ENCODE results near the gene CTIF.

The CTIF gene

DNA sequence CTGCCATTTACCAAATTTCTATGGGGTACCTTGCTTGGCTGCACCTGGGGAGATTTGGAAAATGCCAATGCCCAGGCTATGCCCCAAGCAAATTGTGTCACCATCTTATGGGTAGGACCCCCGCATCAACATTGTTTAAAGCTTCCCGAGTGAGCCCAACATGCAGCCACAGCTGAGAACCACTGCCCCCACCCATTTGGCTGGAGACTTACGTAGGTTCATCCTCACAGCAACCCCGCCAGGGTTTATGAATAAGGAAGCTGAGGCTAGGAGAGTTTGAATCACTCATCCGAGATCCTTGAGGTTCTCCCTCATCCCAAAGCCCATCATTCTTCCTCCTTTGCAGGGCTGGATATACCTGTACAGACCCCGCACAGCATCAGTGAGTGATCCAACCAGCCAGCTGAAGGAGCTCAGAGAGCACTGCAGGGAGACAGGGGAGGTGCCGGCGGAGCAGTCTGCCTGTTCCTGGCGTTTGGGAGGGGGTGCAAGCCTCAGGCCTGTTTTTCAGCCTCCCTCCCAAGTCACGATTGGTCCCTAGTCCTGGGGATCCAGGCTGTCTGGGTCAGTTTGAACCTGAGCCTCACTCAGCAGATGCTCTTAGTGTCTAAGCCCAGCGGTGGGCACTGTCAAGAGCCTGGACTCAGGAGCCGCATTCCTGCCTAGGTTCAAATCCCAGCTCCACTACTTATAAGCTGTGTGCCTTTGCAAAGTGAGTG is 247.1 kb downstream of the CTIF start:
- no peak overlapping the region for H3K4me3 ChIP-seq (ENCODE audit: low read length)
- H3K27me3 ChIP-seq (replicated peaks; ENCODE audit: control insufficient read depth, insufficient read depth, low read length): no peaks in the 10 kb centered on the region
- H3K4me1 ChIP-seq (ENCODE audit: control insufficient read depth, insufficient read depth, low read length): peaks cover 44% of the 10 kb centered on the region
- H3K36me3 ChIP-seq (ENCODE audit: control insufficient read depth, insufficient read depth, low read length, severe bottlenecking): peaks cover 40% of the 10 kb centered on the region
- H3K9ac ChIP-seq (ENCODE audit: low read length): no peak overlapping the region
- DNase-seq (ENCODE audit: low read depth): no peak
- no peaks in the 10 kb centered on the region for H3K9me3 ChIP-seq (ENCODE audit: control insufficient read depth, low read length)

DNA sequence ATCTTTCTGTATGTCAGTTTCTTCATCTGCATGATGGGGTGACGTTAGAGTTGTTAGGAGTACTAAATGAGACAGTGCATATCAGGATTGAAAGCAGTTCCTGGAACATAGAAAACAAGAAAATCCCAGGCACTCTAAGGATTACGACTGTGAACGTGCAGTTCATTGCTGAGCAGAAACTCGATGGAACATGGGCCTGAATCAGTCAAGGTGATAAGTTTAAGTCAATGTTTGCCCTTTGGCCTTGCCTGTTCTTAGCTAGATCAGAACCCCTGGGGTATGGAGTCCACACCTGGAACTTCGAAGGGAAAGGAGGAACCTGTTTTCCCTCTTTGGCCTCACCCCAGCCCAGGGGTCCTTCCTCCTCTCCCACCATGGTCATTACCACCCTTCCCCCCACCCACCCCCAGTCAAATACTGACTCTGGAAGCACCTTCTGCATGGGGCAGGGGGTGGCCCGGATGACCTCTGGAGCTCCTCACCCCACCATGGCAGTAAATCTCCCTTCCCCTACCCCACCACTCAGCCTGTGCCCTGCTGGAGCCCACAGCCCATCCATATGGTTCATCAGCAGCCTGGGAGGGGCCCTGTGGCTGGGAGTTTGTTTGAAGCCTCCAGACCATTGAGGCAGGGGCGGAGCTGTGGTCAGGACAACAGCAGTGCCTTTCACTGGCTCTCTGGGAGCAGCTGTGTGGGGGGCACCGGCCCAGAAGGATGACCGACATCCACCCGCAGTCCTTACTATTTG is 247.8 kb downstream of the CTIF start:
- H3K4me3 ChIP-seq (ENCODE audit: low read length): no peak overlapping the region
- H3K36me3 ChIP-seq (ENCODE audit: control insufficient read depth, insufficient read depth, low read length, severe bottlenecking): peaks cover 42% of the 10 kb centered on the region
- DNase-seq (ENCODE audit: low read depth): no peak
- no peaks in the 10 kb centered on the region for H3K27me3 ChIP-seq (replicated peaks; ENCODE audit: control insufficient read depth, insufficient read depth, low read length)
- H3K9ac ChIP-seq (ENCODE audit: low read length): no peak overlapping the region
- H3K4me1 ChIP-seq (ENCODE audit: control insufficient read depth, insufficient read depth, low read length): peaks cover 38% of the 10 kb centered on the region
- H3K9me3 ChIP-seq (ENCODE audit: control insufficient read depth, low read length): no peaks in the 10 kb centered on the region

DNA sequence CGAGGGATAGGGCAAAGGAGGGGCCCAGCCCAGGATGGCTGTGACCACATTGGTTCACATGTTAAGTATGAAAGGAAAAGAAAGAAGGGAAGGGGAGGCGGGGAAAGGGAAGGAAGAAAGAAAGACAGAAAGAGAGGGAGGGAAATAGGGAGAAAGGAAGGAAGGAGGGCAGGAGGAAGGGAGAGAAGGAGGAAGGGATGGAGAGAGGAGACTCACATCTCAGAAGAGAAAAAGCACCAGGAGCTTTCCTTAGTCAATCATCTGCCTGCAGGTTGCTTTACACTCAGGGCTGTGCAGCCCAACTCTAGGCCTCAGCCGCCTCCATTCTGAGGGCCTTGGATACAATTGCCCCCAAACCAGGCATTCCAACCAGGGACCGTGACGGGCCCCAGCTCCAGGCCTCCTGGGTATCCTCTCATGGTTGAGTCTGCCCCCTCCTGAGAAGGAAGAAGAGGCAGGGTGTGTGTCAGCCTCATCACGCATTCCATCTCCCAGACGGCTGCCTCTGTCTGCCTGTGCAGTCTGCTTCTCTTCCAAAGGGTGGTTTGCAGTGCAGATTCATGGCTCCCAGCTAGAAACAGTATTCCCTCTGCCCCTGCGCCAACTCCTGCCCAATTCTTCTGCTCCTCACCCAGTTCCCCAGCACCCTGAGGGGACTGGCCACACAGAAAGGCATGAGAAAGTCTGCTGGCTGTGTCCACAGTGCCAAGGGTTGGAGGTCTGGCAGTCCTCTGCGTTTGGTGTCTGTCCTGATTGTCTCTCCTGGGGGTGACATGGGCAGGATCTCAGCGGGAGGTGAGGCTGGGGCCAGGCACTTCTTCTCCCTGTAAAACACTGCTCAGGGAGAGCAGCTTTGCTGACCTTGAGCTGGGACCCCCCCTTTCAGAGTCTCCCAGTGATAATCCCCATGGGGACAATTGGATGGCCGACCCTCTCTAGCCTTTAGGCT is 248.6 kb downstream of the CTIF start:
- no peak overlapping the region for H3K4me3 ChIP-seq (ENCODE audit: low read length)
- no peak overlapping the region for H3K9ac ChIP-seq (ENCODE audit: low read length)
- peaks cover 42% of the 10 kb centered on the region for H3K36me3 ChIP-seq (ENCODE audit: control insufficient read depth, insufficient read depth, low read length, severe bottlenecking)
- no peaks in the 10 kb centered on the region for H3K9me3 ChIP-seq (ENCODE audit: control insufficient read depth, low read length)
- H3K4me1 ChIP-seq (ENCODE audit: control insufficient read depth, insufficient read depth, low read length): peaks cover 30% of the 10 kb centered on the region
- peak; percentile 65 for DNase-seq (ENCODE audit: low read depth)
- H3K27me3 ChIP-seq (replicated peaks; ENCODE audit: control insufficient read depth, insufficient read depth, low read length): no peaks in the 10 kb centered on the region

DNA sequence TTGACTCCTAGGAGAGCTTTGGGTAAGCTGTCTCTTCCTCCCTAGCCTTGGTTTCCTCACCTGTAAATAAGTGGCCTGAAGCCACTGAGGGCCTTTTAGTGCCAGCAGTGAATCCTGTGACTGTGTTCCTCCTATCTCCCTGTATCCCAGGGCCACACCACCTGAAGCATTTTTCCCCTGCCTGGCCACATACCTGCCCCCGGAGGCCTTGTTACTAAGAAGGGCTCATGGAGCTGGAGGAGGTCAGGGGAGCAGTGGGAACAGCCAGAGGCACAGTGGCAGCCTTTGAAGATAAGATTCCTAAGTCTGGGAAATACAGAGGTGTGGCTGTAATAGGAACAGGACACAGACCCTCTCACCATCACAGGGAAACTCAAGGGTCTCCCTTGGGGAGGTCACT is 249.5 kb downstream of the CTIF start:
- H3K9me3 ChIP-seq (ENCODE audit: control insufficient read depth, low read length): no peaks in the 10 kb centered on the region
- peaks cover 42% of the 10 kb centered on the region for H3K36me3 ChIP-seq (ENCODE audit: control insufficient read depth, insufficient read depth, low read length, severe bottlenecking)
- DNase-seq (ENCODE audit: low read depth): no peak
- H3K4me3 ChIP-seq (ENCODE audit: low read length): no peak overlapping the region
- no peaks in the 10 kb centered on the region for H3K27me3 ChIP-seq (replicated peaks; ENCODE audit: control insufficient read depth, insufficient read depth, low read length)
- peaks cover 22% of the 10 kb centered on the region for H3K4me1 ChIP-seq (ENCODE audit: control insufficient read depth, insufficient read depth, low read length)
- H3K9ac ChIP-seq (ENCODE audit: low read length): no peak overlapping the region

DNA sequence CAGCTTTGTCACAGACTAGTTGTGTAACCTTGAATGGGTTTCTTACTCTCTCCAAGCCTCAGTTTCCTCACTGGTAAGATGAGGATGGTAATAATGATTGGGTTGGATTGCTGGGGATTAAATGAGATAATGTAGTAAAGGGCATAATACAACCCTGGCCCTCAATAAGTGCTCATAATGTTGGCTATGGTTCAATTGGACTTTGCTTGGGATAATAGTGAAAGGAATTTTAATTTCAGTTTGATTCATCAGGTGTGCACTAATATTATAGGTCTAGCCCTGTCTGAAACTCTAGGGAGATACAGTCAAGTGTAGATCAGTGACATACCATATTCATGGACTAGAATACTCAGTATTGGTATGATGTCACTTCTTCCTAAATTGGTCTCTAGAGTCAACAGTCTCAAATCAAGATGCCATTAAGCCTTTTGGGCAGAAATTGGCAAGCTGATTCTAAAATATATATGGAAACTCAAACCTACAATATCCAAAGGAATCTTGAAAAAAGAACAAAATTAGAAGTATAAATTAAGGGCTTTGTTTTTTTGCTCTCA is 250.5 kb downstream of the CTIF start:
- peak overlapping the region; percentile 6 for H3K9ac ChIP-seq (ENCODE audit: low read length)
- H3K27me3 ChIP-seq (replicated peaks; ENCODE audit: control insufficient read depth, insufficient read depth, low read length): no peaks in the 10 kb centered on the region
- DNase-seq (ENCODE audit: low read depth): no peak
- H3K9me3 ChIP-seq (ENCODE audit: control insufficient read depth, low read length): no peaks in the 10 kb centered on the region
- H3K36me3 ChIP-seq (ENCODE audit: control insufficient read depth, insufficient read depth, low read length, severe bottlenecking): peaks cover 33% of the 10 kb centered on the region
- H3K4me3 ChIP-seq (ENCODE audit: low read length): no peak overlapping the region
- peaks cover 22% of the 10 kb centered on the region for H3K4me1 ChIP-seq (ENCODE audit: control insufficient read depth, insufficient read depth, low read length)

DNA sequence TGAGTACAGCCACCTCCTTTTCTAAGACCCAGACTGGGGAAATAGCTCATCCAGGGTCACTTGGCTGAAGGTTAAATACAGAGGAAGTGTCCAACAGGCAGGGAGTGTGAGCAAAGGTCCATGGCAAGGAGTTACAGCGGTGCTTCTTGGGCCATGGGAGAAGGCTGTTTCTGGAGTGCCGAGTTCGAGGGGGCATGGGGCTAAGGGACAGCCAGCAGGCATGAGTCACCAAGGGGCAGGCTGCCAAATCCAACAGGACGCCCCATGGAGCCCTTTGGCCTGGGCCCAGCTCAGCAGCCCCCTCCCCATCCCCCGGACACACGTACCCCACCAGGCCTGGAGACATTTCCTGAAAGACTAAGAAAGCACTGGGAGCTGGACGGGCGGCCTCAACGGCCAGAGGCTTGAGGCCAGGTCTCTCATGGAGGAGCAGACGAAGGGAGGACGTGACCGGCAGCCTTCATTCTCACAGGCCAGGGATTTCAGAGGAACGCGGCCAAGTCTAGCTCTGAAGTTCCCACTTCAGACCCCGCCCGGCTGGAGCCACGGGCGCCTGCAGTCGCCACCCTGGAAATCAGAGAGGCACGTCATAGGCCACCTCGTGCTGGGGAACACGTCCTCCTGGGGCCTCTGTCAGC is 251.5 kb downstream of the CTIF start:
- H3K9me3 ChIP-seq (ENCODE audit: control insufficient read depth, low read length): no peaks in the 10 kb centered on the region
- H3K27me3 ChIP-seq (replicated peaks; ENCODE audit: control insufficient read depth, insufficient read depth, low read length): no peaks in the 10 kb centered on the region
- peak overlapping the region; percentile 11 for H3K9ac ChIP-seq (ENCODE audit: low read length)
- H3K4me3 ChIP-seq (ENCODE audit: low read length): no peak overlapping the region
- peaks cover 25% of the 10 kb centered on the region for H3K36me3 ChIP-seq (ENCODE audit: control insufficient read depth, insufficient read depth, low read length, severe bottlenecking)
- H3K4me1 ChIP-seq (ENCODE audit: control insufficient read depth, insufficient read depth, low read length): peaks cover 22% of the 10 kb centered on the region
- DNase-seq (ENCODE audit: low read depth): no peak

DNA sequence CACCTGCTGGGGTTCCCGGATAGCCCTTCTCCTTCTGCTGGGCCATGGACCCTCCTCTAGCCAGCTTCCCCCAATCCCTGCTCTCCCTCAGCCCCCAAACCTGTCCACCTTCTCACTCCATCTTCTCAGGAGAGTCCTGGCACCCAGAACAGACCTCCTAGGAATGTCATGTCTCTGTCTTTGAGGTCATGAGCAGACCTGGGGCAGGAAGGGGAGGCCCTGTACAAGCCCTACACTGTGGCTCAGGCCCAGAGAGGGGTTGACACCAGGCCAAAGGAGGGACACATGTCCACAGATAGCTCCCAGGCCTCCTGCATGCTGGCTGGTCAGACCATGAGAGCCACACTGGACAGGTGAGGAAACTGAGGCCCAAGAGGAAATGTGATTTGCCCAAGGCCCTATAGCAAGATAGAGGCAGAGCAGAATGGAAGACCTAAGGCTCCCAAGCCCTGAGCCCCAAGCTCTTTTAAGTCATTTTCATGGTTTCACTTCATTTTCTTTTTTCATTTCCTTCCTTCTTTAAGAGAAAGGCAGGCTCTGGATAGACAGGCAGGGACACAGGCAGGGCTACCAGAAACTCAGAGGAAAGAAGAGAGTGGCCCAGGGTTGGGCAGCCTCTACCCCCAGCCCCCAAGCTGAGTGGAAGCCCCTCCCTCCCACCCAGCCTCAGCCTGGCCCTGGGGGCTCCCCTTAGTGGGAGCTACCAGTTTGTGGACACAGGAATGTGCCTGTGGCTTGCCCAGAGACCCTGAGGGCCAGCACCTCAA is 252.2 kb downstream of the CTIF start:
- H3K4me3 ChIP-seq (ENCODE audit: low read length): no peak overlapping the region
- no peak for DNase-seq (ENCODE audit: low read depth)
- peaks cover 18% of the 10 kb centered on the region for H3K36me3 ChIP-seq (ENCODE audit: control insufficient read depth, insufficient read depth, low read length, severe bottlenecking)
- H3K4me1 ChIP-seq (ENCODE audit: control insufficient read depth, insufficient read depth, low read length): peaks cover 22% of the 10 kb centered on the region
- H3K27me3 ChIP-seq (replicated peaks; ENCODE audit: control insufficient read depth, insufficient read depth, low read length): no peaks in the 10 kb centered on the region
- H3K9ac ChIP-seq (ENCODE audit: low read length): peak overlapping the region; percentile 11
- H3K9me3 ChIP-seq (ENCODE audit: control insufficient read depth, low read length): no peaks in the 10 kb centered on the region

DNA sequence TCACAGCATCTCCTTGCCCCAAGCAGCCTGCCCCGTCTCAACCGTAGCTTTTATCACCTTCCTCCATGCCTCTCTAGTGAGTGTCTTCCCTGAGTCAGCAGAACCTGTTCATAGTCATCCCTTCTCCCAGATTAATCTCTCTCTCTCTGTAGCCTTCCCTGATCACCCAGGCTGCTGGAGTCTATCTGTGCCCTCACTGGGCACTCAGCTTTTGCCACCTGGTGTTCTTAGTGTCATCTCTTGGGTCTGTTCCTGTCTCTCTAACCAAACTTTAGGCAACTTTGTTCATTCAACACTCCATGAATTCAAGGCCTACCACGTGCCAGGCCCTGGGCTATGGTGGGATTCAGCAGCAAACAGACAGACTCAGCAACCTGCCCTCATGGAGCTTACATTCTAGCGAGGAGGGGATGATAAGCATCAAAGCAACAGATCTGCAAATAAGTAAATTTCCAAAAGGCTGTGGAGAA is 252.8 kb downstream of the CTIF start:
- H3K36me3 ChIP-seq (ENCODE audit: control insufficient read depth, insufficient read depth, low read length, severe bottlenecking): peaks cover 18% of the 10 kb centered on the region
- DNase-seq (ENCODE audit: low read depth): no peak

DNA sequence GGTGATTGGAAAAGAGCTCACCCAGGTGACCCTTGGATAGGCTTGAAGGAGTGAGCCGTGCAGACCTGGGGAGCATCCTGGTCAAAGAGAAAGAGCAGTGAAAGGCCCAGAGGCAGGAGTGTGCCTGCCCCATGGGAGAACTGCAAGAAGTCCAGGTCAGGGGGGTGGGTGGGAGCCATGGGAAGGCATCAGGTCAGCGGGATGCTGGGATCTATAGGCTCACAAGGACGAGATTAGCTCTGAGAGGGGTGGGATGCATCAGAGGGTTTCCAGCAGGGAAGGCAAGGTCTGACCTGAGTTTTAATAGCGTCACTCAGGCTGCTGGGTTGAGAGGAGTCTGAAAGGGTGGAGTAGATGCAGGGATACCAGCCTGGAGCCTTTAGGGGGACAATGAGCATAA is 253.3 kb downstream of the CTIF start:
- peaks cover 21% of the 10 kb centered on the region for H3K36me3 ChIP-seq (ENCODE audit: control insufficient read depth, insufficient read depth, low read length, severe bottlenecking)
- H3K9me3 ChIP-seq (ENCODE audit: control insufficient read depth, low read length): no peaks in the 10 kb centered on the region
- H3K9ac ChIP-seq (ENCODE audit: low read length): no peak overlapping the region
- DNase-seq (ENCODE audit: low read depth): no peak
- peaks cover 22% of the 10 kb centered on the region for H3K4me1 ChIP-seq (ENCODE audit: control insufficient read depth, insufficient read depth, low read length)
- no peaks in the 10 kb centered on the region for H3K27me3 ChIP-seq (replicated peaks; ENCODE audit: control insufficient read depth, insufficient read depth, low read length)
- no peak overlapping the region for H3K4me3 ChIP-seq (ENCODE audit: low read length)

More for the DNA sequence above, 252.8 kb downstream of the CTIF start:
- no peak overlapping the region for H3K9ac ChIP-seq (ENCODE audit: low read length)
- no peaks in the 10 kb centered on the region for H3K27me3 ChIP-seq (replicated peaks; ENCODE audit: control insufficient read depth, insufficient read depth, low read length)
- H3K4me1 ChIP-seq (ENCODE audit: control insufficient read depth, insufficient read depth, low read length): peaks cover 22% of the 10 kb centered on the region
- no peaks in the 10 kb centered on the region for H3K9me3 ChIP-seq (ENCODE audit: control insufficient read depth, low read length)
- H3K4me3 ChIP-seq (ENCODE audit: low read length): no peak overlapping the region
